OCI-LY7 (cell line): ENCODE data around the gene CDC42BPA.

Experiments
- EZH2phosphoT487 ChIP-seq: fragments of 200-600 bp; sonication (generic); IDR thresholded peaks from 2 replicates; pipeline ENCODE4 v1.6.1; 2018; ENCODE audit warnings: low read depth, borderline replicate concordance, mild to moderate bottlenecking, mixed run types, antibody characterized with exemption, low read length, moderate library complexity, mixed read lengths
- TF ChIP-seq, protein P1 (sequence below): fragments of 200-600 bp; sonication (generic); conservative IDR thresholded peaks from 2 replicates; pipeline ENCODE4 v1.5.1; 2014; ENCODE audit warnings: mild to moderate bottlenecking, antibody characterized with exemption, low read length, moderate library complexity, mixed read lengths

GRCh38 chr1:227009937-227010336 lies 308.4 kb downstream of the CDC42BPA start:
- TF ChIP-seq, protein P1, sequence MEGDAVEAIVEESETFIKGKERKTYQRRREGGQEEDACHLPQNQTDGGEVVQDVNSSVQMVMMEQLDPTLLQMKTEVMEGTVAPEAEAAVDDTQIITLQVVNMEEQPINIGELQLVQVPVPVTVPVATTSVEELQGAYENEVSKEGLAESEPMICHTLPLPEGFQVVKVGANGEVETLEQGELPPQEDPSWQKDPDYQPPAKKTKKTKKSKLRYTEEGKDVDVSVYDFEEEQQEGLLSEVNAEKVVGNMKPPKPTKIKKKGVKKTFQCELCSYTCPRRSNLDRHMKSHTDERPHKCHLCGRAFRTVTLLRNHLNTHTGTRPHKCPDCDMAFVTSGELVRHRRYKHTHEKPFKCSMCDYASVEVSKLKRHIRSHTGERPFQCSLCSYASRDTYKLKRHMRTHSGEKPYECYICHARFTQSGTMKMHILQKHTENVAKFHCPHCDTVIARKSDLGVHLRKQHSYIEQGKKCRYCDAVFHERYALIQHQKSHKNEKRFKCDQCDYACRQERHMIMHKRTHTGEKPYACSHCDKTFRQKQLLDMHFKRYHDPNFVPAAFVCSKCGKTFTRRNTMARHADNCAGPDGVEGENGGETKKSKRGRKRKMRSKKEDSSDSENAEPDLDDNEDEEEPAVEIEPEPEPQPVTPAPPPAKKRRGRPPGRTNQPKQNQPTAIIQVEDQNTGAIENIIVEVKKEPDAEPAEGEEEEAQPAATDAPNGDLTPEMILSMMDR = no peak
- TF ChIP-seq EZH2phosphoT487 = no peak
